Mammary epithelial cell (primary cell): ENCODE data around the gene CLEC4E.

Experiments used
- EZH2 ChIP-seq: IDR thresholded peaks from 2 replicates; pipeline ENCODE4 v1.6.1; 2012; ENCODE audit warnings: low read length, inconsistent platforms, borderline replicate concordance
- TF ChIP-seq, protein P1 (sequence below), 2 donors: IDR thresholded peaks in 1 of 2; conservative IDR thresholded peaks in 1 of 2; 2 replicates each; pipeline ENCODE4 v1.5.1; 2011 to 2012; ENCODE audit warnings: inconsistent platforms in 2 of 2, low read length in 2 of 2, mild to moderate bottlenecking in 2 of 2, control low read depth in 1 of 2, low read depth in 1 of 2; ENCODE audit not compliant: insufficient read depth in 1 of 2; ENCODE audit errors: extremely low read depth in 1 of 2

DNA sequence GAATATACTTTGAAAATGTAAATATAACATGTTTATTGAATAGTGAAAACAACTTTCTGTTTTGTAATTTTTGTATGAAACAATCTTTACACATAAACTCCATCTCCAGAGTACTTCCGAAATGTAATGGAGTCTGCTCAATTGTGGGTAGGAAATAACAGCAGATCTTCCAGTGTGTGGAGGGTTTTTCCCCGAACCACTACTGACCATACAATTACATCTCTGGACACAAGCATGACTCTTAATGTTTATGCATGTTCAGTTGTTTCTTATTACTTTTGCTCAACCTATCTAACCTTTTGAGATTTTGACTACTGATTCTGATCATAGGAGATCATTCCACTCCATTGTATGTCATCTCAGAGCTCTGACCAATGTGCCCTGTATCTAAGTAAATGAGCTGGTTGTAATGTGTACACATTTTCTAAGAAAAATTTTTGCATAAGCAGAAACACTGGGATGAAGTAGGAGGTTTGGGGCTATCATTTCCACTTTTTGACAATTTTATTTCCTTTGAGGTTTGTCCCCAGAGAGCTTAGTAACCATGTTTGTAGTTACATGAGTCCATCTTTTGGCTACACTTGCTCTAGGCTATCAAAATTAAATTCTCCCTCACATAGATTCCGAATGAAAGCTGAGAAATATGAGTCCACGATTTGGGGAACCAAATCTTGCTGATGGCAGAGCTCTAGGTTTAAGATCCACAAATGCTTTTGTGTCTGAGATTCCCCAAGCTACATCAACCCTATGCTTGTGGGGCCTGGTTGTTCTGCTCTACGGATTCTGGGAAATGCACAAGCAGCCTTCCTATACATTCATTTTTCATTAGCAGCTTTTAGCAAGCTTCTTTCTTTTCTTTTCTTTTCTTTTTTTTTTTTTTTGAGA lies 48.8 kb downstream of the CLEC4E start:
- TF ChIP-seq, protein P1, sequence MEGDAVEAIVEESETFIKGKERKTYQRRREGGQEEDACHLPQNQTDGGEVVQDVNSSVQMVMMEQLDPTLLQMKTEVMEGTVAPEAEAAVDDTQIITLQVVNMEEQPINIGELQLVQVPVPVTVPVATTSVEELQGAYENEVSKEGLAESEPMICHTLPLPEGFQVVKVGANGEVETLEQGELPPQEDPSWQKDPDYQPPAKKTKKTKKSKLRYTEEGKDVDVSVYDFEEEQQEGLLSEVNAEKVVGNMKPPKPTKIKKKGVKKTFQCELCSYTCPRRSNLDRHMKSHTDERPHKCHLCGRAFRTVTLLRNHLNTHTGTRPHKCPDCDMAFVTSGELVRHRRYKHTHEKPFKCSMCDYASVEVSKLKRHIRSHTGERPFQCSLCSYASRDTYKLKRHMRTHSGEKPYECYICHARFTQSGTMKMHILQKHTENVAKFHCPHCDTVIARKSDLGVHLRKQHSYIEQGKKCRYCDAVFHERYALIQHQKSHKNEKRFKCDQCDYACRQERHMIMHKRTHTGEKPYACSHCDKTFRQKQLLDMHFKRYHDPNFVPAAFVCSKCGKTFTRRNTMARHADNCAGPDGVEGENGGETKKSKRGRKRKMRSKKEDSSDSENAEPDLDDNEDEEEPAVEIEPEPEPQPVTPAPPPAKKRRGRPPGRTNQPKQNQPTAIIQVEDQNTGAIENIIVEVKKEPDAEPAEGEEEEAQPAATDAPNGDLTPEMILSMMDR (conservative IDR thresholded peaks at IDR 0.05 in 1 of 2, IDR thresholded peaks at IDR 0.05 in 1 of 2; ENCODE audit: extremely low read depth in 1 of 2, insufficient read depth in 1 of 2, low read depth in 1 of 2, low read length in 2 of 2) = no peak
- no peak for TF ChIP-seq EZH2
